Brain microvascular endothelial cell (primary cell): Measurements from ENCODE around the gene BRD3OS.

Source experiments
- DNase-seq: peaks from one replicate; pipeline ENCODE4 v3.0.0-alpha.2; 2020
- H3K27ac ChIP-seq: fragments of 250-450 bp; sonication (Bioruptor Pico); 2 replicates; pipeline ENCODE4 v1.5.1; 2020; ENCODE audit warnings: mild to moderate bottlenecking, moderate library complexity
- H3K27me3 ChIP-seq: fragments of 250-450 bp; sonication (Bioruptor Pico); replicated peaks from 2 replicates; pipeline ENCODE4 v1.5.1; 2020; ENCODE audit warnings: mild to moderate bottlenecking
- H3K36me3 ChIP-seq: fragments of 250-450 bp; sonication (Bioruptor Pico); replicated peaks from 2 replicates; pipeline ENCODE4 v1.5.1; 2020; ENCODE audit warnings: mild to moderate bottlenecking
- H3K4me3 ChIP-seq: 2 replicates; pipeline ENCODE4 v1.5.1; 2011; ENCODE audit warnings: low read depth, mild to moderate bottlenecking, control low read depth, low read length, moderate library complexity
- in situ Hi-C: cut with HindIII; loops from 2 replicates; pipeline ENCODE4 v1.10.0; 2017; ENCODE audit warnings: low sequenced_read_pairs, low pct_ligation_motif_present
- TF ChIP-seq, protein P1 (sequence below): IDR thresholded peaks from 2 replicates; pipeline ENCODE4 v1.5.1; 2011; ENCODE audit warnings: low read depth, mild to moderate bottlenecking, moderate library complexity, low read length, control low read depth, inconsistent platforms; ENCODE audit errors: missing control alignments

BRD3OS gene

DNA sequence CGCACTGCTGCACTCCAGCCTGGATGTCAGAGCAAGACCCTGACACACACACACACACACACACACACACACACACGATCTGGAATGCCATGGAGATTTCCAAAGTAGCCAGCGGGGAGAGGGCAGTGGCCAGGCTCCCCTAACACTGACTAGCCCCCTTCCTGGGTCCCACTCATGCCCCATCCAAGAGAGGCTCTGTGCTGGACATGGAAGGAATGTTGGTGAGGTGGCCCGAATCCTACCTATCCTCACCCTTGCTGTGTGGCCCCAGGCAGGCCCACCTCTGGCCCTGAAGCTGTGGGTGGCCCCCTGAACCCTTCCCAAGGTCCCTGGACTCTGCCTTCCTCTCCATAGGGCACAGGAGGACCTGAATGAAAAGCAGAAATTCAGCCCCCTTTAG lies 35.3 kb downstream of the BRD3OS start:
- no peaks in the 10 kb centered on the region for H3K27me3 ChIP-seq
- no peak overlapping the region for H3K27ac ChIP-seq
- no peak overlapping the region for H3K4me3 ChIP-seq
- H3K36me3 ChIP-seq, result no peaks in the 10 kb centered on the region
- in situ Hi-C loops, result no loop called here
- no peak for DNase-seq
- TF ChIP-seq, protein P1, sequence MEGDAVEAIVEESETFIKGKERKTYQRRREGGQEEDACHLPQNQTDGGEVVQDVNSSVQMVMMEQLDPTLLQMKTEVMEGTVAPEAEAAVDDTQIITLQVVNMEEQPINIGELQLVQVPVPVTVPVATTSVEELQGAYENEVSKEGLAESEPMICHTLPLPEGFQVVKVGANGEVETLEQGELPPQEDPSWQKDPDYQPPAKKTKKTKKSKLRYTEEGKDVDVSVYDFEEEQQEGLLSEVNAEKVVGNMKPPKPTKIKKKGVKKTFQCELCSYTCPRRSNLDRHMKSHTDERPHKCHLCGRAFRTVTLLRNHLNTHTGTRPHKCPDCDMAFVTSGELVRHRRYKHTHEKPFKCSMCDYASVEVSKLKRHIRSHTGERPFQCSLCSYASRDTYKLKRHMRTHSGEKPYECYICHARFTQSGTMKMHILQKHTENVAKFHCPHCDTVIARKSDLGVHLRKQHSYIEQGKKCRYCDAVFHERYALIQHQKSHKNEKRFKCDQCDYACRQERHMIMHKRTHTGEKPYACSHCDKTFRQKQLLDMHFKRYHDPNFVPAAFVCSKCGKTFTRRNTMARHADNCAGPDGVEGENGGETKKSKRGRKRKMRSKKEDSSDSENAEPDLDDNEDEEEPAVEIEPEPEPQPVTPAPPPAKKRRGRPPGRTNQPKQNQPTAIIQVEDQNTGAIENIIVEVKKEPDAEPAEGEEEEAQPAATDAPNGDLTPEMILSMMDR, result no peak

DNA sequence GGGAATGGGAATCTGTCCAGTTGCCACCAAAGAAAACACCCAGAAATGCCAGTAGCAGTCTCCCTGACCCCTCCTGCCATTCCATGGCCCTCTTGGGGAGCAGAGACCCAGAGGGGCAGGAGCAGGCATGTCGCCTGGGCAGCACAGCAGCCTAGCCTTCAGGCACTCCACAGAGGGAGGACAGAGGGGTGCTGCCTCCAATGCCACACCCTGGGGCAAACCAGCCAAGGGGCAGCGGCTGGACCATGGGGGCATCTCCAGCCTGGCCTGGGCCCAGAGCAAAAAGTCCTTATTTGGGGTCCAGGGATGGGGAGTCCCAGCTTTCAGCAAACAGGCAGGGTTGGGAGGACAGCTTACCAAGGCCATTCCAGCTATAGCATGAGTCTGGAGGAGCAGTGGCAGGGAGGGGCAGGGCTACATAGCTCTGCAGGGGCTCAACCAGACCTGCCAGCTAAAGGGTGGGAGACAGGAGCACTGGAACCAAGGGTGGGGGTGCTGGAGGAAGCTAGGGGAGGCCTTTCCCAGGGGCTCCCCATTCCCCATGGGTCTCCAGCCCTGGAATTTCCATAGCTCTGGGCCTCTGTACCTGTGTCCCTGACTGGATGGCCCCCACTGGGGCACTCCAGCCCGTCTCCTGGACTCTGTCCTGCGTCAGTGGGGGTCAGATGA lies 35.9 kb downstream of the BRD3OS start:
- Histone ChIP-seq H3K27me3 (no peaks in the 10 kb centered on the region), H3K27ac (no peak overlapping the region), H3K36me3 (no peaks in the 10 kb centered on the region), H3K4me3 (no peak overlapping the region)
- in situ Hi-C loops, result no loop called here
- TF ChIP-seq, protein P1, result no peak
- no peak for DNase-seq

GRCh38 chr9:134061688-134062371 lies 36.5 kb downstream of the BRD3OS start:
- Histone ChIP-seq H3K36me3 (no peaks in the 10 kb centered on the region), H3K4me3 (no peak overlapping the region), H3K27me3 (no peaks in the 10 kb centered on the region), H3K27ac (no peak overlapping the region)
- no peak for DNase-seq
- TF ChIP-seq, protein P1, result no peak
- in situ Hi-C loops, result no loop called here

GRCh38 chr9:134062461-134063087 lies 37.3 kb downstream of the BRD3OS start:
- Histone ChIP-seq H3K27me3 (no peaks in the 10 kb centered on the region), H3K27ac (no peak overlapping the region), H3K36me3 (no peaks in the 10 kb centered on the region), H3K4me3 (no peak overlapping the region)
- no peak for DNase-seq
- in situ Hi-C loops, result no loop called here
- TF ChIP-seq, protein P1, result no peak

DNA sequence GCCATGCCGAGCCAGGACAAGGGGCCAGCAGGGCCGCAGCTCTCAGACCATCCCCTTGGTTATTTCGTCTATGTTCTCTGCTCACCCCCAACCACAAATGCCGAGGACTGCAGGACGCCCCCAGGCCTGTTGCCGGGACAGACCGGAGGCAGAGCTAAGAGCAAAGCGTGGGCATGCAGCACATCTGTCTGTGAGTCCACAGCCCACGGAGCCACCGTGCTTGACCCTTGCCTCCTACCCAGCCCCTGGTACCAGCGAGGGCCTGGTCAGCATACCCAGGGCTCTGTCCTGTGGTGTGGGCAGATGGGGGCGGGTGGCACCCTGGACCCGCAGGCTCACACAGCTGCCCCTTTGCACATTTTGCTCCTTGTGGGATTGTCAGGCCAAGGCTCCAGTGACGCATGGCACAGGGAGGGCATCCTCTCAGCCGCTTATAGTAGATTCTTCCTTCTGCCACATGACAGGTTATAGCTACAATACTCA lies 37.8 kb downstream of the BRD3OS start:
- TF ChIP-seq, protein P1, result no peak
- no peak overlapping the region for H3K4me3 ChIP-seq
- no peaks in the 10 kb centered on the region for H3K36me3 ChIP-seq
- H3K27me3 ChIP-seq, result no peaks in the 10 kb centered on the region
- DNase-seq, result no peak
- no peak overlapping the region for H3K27ac ChIP-seq
- in situ Hi-C loops, result no loop called here
